Dedifferentiated amniotic fluid mesenchymal stem cell (primary cell): ENCODE data around the gene RARB.

ENCODE experiments used
- DNase-seq: peaks from one replicate; pipeline ENCODE4 v3.0.0-alpha.2; 2016; ENCODE audit errors: extremely low spot score

Gene RARB

GRCh38 chr3:25448750-25449692, 21.0 kb downstream of the RARB start:
- no peak for DNase-seq

- DNase-seq: no peak
These were observed 21.8 kb downstream of the RARB start for GRCh38 chr3:25449857-25450256.

GRCh38 chr3:25452192-25452591, 24.1 kb downstream of the RARB start:
- no peak for DNase-seq

GRCh38 chr3:25452740-25453139, 24.7 kb downstream of the RARB start:
- no peak for DNase-seq

- DNase-seq: no peak
These were observed 25.5 kb downstream of the RARB start for GRCh38 chr3:25453619-25454004.

- peak; percentile 84 for DNase-seq
These were observed 26.2 kb downstream of the RARB start for GRCh38 chr3:25454005-25454927.

GRCh38 chr3:25455441-25456132, 27.5 kb downstream of the RARB start:
- peak; percentile 68 for DNase-seq

GRCh38 chr3:25456723-25457670, 28.9 kb downstream of the RARB start:
- no peak for DNase-seq

- no peak for DNase-seq
These were observed 29.8 kb downstream of the RARB start for GRCh38 chr3:25457671-25458419.

GRCh38 chr3:25458420-25458814, 30.4 kb downstream of the RARB start:
- DNase-seq: no peak

- DNase-seq: no peak
These were observed 32.7 kb downstream of the RARB start for GRCh38 chr3:25460751-25461150.

- no peak for DNase-seq
These were observed 33.9 kb downstream of the RARB start for GRCh38 chr3:25461946-25462345.

- DNase-seq: no peak
These were observed 34.4 kb downstream of the RARB start for GRCh38 chr3:25462495-25462894.

GRCh38 chr3:25463836-25464418, 35.9 kb downstream of the RARB start:
- DNase-seq: no peak

GRCh38 chr3:25465266-25465860, 37.3 kb downstream of the RARB start:
- no peak for DNase-seq

- DNase-seq: peak; percentile 61
These were observed 40.8 kb downstream of the RARB start for GRCh38 chr3:25468866-25469319.

- DNase-seq: no peak
These were observed 41.5 kb downstream of the RARB start for GRCh38 chr3:25469558-25469957.

- DNase-seq: no peak
These were observed 43.2 kb downstream of the RARB start for GRCh38 chr3:25471081-25471768.

GRCh38 chr3:25472153-25472552, 44.1 kb downstream of the RARB start:
- no peak for DNase-seq
